ENCODE data around the gene SEC16A. TPM values are rescaled to one million over a fixed set of nuclear protein-coding genes. Genes with fewer than 3 reads are reported as not detected.

Gene SEC16A
- total and polyA plus RNA-seq, 2 donors (not counting 3 experiments of a cell fraction or from before 2014, with no cell fraction given): 34.5 to 80.6 TPM

DNA sequence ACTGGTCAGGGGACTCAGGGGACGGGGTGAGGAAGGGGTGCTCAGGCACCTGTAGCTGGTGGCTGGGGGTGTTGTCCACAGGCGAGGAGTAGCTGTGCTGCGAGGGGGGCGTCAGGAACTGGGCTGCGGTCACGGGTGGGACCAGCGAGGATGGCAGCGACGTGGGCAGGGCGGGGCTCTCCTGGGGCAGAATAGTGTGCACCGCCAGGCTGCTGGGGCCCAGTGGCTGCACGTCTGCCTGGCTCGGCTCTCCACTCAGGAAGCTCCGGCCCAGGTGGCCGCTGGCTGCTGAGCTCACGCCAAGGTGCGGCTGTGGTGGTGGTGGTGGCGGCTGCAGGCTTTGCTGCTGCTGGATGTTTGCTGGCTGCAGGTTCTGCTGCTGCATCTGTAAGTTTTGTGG, 13.3 kb upstream of the SEC16A start:
- no peak overlapping the region for H3K4me3 ChIP-seq (replicated peaks in 1 of 3; ENCODE audit: insufficient read depth in 1 of 3, low read depth in 1 of 3, low read length in 3 of 3)

More for the DNA sequence above, 13.3 kb upstream of the SEC16A start:
- Histone ChIP-seq H3K36me3 (ENCODE audit: control insufficient read depth in 2 of 2, extremely low read depth in 1 of 2, insufficient read depth in 2 of 2, low read length in 2 of 2) (peaks cover 27 to 59% of the 10 kb centered on the region in 2 experiments), H3K79me2 (ENCODE audit: control insufficient read depth, insufficient read depth, low read length) (no peaks in the 10 kb centered on the region), H4K20me1 (replicated peaks; ENCODE audit: control insufficient read depth, extremely low read depth, insufficient read depth, low read length) (peaks cover 2% of the 10 kb centered on the region), H3K27ac (ENCODE audit: insufficient read depth, low read depth, low read length) (no peak overlapping the region), H3K9ac (replicated peaks; ENCODE audit: extremely low read depth, insufficient read depth, low read length) (no peak overlapping the region), H3K4me2 (ENCODE audit: insufficient read depth, low read length) (no peak overlapping the region), H2AFZ (ENCODE audit: low read depth, low read length) (no peak overlapping the region), H3K9me1 (replicated peaks; ENCODE audit: control insufficient read depth, extremely low read depth, insufficient read depth, low read length) (no peaks in the 10 kb centered on the region), H3K4me1 (ENCODE audit: control insufficient read depth, extremely low read depth, insufficient read depth, low read length) (no peaks in the 10 kb centered on the region), H3K27me3 (ENCODE audit: control insufficient read depth in 2 of 2, insufficient read depth in 2 of 2, low read length in 2 of 2) (no peaks in the 10 kb centered on the region), H3K9me3 (replicated peaks; ENCODE audit: control insufficient read depth, insufficient read depth, low read length) (no peaks in the 10 kb centered on the region)
- dilution Hi-C loops (cut with MboI; ENCODE audit: extremely low pct_ligation_motif_present, low sequenced_read_pairs) (no loop called here), intact Hi-C loops (cut with micrococcal nuclease) (no loop called here)
- no peak for TF ChIP-seq GATA2 (IDR thresholded peaks at IDR 0.05; ENCODE audit: insufficient read depth, insufficient read length, low read depth, low read length)
- no peak for TF ChIP-seq EZH2 (IDR thresholded peaks at IDR 0.05; ENCODE audit: borderline replicate concordance, low read depth, low read length, severe bottlenecking)
- no peak for TF ChIP-seq MAX (IDR thresholded peaks at IDR 0.05; ENCODE audit: insufficient read depth, insufficient read length)
- TF ChIP-seq POLR2AphosphoS5 (IDR thresholded peaks at IDR 0.05; ENCODE audit: insufficient read depth, low read depth, low read length): no peak
- no peak for TF ChIP-seq JUN (IDR thresholded peaks at IDR 0.05; ENCODE audit: borderline replicate concordance, insufficient read depth, insufficient read length, low read depth)
- TF ChIP-seq POLR2A (IDR thresholded peaks at IDR 0.05; ENCODE audit: low read depth, low read length): no peak
- TF ChIP-seq FOS (IDR thresholded peaks at IDR 0.05; ENCODE audit: borderline replicate concordance, insufficient read depth, low read length): no peak
- TF ChIP-seq, protein P1, sequence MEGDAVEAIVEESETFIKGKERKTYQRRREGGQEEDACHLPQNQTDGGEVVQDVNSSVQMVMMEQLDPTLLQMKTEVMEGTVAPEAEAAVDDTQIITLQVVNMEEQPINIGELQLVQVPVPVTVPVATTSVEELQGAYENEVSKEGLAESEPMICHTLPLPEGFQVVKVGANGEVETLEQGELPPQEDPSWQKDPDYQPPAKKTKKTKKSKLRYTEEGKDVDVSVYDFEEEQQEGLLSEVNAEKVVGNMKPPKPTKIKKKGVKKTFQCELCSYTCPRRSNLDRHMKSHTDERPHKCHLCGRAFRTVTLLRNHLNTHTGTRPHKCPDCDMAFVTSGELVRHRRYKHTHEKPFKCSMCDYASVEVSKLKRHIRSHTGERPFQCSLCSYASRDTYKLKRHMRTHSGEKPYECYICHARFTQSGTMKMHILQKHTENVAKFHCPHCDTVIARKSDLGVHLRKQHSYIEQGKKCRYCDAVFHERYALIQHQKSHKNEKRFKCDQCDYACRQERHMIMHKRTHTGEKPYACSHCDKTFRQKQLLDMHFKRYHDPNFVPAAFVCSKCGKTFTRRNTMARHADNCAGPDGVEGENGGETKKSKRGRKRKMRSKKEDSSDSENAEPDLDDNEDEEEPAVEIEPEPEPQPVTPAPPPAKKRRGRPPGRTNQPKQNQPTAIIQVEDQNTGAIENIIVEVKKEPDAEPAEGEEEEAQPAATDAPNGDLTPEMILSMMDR (IDR thresholded peaks at IDR 0.05; ENCODE audit: extremely low read depth in 1 of 2, insufficient read depth in 1 of 2, low read depth in 1 of 2, low read length in 2 of 2): no peak
- TF ChIP-seq MYC (IDR thresholded peaks at IDR 0.05; ENCODE audit: low read depth, low read length): no peak
- DNase-seq (ENCODE audit: low read depth, low spot score) (no peak), FAIRE-seq (no peak)
- BruUV-seq (replicated peaks): TSS peak; percentile 26
- CTCF ChIA-PET: interaction anchor here (0.8 to 1.0 kb wide), 3 partner anchors 11 to 131 kb away, joined by 3 read pairs; no protein-coding TSS in a partner anchor
- POLR2A ChIA-PET: no interaction called here

All from endothelial cell of umbilical vein (primary cell).